SH-SY5Y (cell line): ENCODE results near the gene ISLR2.

Experiments
- GATA2 ChIP-seq: IDR thresholded peaks from 2 replicates; pipeline ENCODE4 v1.6.1; 2011; ENCODE audit warnings: mild to moderate bottlenecking, low read depth, low read length
- GATA3 ChIP-seq: IDR thresholded peaks from 2 replicates; pipeline ENCODE4 v1.6.1; 2011; ENCODE audit warnings: low read depth, mild to moderate bottlenecking, low read length, moderate library complexity

Gene ISLR2

DNA sequence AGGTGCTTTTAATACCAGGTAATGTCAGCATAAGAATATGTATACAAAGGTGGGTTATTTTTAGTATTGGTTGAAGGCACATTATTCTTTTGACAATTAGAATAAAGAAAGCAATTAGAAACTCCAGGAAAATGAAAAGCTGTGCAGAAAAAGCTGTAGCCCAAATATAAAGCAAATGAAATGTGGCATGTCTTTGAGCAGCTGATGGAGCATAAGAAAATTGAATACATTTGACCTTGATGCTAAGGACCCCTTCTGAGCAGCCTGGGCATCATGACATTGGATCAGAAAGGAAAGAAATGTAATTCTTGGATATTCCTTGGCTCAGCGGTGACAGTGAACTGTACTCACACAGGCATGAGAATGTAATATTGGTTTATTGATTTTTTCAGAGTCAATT lies 35.1 kb downstream of the ISLR2 start:
- TF ChIP-seq GATA2 (no peak), GATA3 (no peak)

DNA sequence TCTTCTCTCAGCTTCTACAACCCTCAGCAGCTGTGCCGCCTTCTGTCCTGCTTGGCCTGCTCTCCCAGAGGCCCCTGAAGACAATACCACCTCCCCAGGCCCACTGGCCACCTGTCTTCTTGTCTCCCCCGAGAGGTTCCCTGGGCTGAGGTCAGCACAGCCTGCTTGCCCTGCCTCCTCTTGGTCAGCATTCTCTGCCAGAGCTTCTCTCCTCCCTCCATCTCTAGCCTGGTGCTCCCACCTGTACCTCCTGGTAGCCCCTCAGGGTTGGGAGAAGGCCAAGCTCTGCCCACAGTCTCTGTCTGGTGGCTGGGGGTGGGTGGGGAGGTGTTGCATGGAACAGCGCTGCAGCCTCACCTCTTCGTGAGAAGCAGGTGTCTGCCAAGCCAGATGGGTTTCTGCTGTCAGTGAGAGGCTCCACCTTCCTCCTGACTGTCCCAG lies 37.5 kb downstream of the ISLR2 start:
- TF ChIP-seq GATA2 (no peak), GATA3 (no peak)

DNA sequence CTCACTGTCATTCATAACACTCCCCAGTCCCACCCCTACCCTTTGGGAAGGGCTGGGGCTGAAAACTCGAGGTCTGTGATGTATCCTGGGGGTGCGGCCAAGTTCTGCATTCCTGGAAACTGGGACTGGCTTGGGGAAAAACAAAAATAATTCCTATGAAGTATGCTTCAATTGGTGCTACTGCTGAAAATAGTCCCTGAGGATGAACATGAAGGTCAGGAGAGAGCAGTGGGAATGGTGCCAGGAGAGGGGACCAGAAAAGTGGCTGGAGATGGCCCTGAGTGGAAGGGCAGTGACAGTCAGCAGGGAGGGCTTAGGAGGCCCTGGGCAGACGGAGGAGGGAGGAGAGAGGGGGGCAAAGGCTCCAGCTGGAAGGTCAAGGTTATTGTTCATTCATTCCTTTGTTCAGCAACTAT lies 38.3 kb downstream of the ISLR2 start:
- TF ChIP-seq GATA3: no peak
- TF ChIP-seq GATA2: no peak

DNA sequence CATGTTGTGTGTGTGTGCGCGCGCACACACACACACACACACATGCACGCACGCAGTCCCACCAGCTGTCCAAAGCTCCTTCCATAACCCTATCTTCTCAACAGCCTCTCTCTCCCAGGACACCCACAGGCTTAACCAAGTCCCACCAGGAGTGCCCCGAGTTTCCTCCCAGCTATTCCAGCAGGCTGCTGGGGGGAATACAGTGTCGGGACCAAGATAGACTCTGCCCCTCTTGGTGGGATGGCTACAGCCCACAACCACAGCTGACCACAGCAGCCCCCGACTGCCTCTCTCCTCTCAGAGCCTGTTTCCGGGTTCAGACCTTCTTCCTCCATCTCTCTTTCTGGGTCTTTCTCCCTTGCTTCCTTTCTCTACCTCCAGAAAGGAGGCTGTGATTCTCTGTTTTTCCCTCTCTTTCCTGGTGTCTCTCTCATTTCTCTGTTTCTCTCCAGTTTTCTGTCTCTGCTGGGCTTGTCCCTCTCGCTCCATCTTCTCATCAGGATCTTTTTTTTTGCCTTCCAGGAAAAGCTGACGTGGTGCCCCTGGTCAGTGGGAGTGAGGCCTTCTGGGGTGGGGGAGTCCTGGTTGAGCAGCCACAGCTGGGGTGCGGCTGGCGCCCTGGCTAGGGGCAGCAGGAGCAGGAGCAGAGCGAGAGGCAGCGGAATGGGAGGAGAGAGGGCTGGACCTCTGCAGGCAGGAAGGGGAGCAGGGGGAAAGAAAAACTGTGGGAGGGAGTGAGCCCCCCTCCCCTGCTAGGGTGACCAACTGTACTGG lies 39.9 kb downstream of the ISLR2 start:
- TF ChIP-seq GATA3 (no peak), GATA2 (no peak)

DNA sequence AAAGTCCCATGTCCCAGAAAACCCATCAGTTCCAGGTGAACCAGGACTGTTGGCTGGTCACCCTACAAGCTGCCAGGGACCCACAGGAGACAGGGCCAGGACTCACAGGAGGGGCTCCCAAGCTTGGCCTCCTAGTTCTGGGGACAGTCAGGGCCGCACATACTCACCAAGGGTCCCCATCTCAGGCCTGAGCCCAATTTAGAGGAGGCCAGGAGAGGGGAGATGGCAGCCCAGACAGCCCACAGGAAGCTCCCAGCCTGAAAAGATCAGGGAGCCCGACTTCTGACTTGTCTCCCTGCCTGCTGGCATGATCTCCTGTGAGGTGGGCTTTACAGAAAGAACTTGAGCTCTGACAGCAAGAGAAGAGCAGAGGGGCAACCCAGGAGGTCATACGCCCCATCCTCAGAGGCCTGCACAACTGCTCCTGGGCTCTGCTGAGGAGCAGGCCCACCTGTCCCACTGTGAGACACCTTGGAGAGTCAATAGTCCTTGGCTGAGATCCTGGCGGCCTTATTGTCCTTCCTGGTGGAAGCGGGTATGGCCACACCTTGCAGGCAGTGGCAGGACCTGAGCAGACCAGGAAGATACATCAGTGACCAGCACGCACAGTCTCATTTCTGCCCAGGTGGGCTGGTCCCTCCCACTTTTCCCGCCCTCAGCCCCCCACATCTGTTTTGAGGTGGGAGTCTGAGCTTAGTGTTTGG lies 40.6 kb downstream of the ISLR2 start:
- TF ChIP-seq GATA2: no peak
- no peak for TF ChIP-seq GATA3

DNA sequence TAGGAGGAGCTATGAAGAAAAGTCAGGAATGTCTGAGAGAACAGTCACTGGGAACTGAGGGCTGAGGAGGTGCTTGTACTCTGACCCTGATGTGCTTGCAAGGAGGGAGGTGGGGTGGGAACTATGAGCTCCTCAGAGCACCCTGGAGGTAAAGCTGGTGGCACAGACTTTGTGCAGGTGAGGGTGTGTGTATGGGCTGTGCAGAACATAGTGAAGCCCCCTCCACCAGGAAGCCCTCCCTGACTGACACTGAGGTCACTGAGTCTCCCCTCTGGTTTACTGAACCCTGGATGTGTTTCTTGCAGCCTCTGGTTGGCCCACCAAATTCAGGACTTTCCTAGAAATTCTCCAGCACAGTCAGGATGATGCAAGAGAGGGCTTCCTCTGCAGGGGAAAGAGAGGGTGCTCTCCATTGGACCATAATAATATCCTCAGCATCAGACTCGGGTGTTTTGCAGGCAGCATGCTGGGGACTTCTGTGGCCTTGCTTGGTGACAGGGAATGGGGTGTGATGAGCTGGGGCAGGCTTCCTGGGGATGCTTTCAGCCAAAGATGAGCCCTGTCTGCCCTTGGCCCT lies 41.7 kb downstream of the ISLR2 start:
- no peak for TF ChIP-seq GATA2
- no peak for TF ChIP-seq GATA3

DNA sequence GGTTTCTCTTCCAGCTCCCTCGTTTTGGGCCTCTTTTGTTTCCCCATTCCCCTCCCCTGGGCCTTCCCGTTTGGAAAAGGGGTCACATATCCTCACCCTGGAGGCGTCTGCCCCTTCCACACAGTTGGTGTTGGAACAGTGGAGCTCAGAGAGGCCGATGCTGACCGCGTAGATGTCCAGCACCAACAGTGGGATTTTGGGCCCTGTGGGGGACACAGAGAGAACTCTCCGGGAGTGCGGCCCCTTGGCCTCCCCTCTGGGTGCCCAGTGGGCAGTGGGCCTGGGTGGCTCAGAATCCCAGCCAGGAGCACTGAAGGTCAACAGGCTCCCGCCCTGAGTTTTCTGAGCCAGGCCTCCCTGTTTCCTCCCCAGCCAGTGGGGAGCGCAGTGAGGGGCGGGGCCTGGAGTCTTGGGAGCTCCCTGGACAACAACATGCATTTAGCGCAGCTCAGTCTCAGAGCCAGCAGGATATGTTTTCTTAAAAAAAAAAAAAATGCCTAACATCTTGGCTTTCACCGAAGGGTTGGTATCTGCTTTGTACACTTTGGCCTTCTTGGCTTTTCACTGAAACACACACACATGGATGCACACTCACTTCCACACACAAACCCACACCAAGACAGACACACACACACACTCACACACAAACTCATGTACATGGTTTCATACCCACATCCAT lies 42.5 kb downstream of the ISLR2 start:
- TF ChIP-seq GATA2: no peak
- TF ChIP-seq GATA3: no peak

DNA sequence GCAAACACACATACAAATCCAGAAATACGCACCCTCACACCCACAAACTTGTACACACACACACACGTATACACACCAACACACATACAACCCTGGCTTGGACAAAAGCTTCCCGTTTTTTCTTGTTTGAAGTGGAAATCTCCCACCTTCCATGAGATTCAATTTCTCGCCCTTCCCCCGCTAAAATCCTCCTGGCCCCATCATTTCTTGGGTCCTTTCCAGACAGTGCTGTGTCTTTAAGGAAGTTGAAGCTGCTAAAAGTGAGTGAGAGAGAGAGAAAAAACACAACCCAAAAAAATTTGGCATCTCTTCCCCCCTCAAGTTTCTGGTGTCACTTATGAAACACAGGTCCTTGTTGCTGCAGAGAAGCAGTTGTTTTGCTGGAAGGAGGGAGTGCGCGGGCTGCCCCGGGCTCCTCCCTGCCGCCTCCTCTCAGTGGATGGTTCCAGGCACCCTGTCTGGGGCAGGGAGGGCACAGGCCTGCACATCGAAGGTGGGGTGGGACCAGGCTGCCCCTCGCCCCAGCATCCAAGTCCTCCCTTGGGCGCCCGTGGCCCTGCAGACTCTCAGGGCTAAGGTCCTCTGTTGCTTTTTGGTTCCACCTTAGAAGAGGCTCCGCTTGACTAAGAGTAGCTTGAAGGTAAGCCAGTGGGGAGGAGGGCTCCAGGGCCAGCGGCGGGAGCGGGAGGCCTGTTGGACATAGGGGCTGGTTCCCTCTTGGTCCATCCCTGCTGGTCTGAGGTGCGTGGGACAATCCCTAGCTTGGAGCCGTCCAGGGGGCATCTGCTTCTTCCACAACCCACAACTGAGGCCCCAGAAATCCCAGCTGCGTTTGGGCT lies 43.2 kb downstream of the ISLR2 start, which contains the start of gene ISLR:
ISLR (plus strand) TSS at position 331 of the 839 bp plus-strand sequence. CDS start 1,149 bp downstream, outside the sequence.
- TF ChIP-seq GATA2 (no peak), GATA3 (no peak)

DNA sequence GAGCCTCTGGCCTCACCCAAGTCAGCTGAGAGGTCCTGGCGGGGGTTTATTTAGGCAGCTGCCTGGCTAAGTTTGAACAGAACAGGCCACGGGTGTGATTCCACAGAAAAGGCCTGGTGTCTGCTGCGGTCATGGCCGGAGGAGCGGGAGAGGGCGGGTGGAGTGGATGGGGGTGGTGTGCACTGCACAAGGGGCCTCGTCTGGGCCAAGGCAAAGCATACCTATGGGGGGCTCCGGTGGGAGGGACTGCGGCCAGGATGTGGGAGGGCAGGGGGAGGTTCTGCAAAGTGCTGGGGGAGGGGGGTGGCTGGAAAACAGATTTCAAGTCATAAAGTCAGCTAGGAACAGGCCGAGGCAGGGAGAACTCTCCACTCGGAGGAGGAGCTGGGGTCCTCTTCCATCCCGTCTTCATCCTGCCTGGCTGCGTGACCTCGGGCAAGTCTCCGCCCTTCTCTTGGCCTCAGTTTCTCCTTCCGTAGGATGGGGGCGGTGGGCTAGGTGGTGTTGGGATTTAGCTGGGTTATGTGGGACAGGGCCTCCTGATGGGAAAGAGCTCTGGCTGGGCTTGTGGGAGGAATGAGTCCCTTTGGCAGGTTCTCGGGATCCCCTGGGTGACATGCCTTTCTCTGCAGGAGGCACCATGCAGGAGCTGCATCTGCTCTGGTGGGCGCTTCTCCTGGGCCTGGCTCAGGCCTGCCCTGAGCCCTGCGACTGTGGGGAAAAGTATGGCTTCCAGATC lies 44.0 kb downstream of the ISLR2 start:
- no peak for TF ChIP-seq GATA2
- no peak for TF ChIP-seq GATA3

DNA sequence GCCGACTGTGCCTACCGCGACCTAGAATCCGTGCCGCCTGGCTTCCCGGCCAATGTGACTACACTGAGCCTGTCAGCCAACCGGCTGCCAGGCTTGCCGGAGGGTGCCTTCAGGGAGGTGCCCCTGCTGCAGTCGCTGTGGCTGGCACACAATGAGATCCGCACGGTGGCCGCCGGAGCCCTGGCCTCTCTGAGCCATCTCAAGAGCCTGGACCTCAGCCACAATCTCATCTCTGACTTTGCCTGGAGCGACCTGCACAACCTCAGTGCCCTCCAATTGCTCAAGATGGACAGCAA lies 44.5 kb downstream of the ISLR2 start:
- TF ChIP-seq GATA3 (no peak), GATA2 (no peak)

DNA sequence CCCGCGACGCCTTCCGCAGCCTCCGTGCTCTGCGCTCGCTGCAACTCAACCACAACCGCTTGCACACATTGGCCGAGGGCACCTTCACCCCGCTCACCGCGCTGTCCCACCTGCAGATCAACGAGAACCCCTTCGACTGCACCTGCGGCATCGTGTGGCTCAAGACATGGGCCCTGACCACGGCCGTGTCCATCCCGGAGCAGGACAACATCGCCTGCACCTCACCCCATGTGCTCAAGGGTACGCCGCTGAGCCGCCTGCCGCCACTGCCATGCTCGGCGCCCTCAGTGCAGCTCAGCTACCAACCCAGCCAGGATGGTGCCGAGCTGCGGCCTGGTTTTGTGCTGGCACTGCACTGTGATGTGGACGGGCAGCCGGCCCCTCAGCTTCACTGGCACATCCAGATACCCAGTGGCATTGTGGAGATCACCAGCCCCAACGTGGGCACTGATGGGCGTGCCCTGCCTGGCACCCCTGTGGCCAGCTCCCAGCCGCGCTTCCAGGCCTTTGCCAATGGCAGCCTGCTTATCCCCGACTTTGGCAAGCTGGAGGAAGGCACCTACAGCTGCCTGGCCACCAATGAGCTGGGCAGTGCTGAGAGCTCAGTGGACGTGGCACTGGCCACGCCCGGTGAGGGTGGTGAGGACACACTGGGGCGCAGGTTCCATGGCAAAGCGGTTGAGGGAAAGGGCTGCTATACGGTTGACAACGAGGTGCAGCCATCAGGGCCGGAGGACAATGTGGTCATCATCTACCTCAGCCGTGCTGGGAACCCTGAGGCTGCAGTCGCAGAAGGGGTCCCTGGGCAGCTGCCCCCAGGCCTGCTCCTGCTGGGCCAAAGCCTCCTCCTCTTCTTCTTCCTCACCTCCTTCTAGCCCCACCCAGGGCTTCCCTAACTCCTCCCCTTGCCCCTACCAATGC lies 45.1 kb downstream of the ISLR2 start:
- TF ChIP-seq GATA3: no peak
- no peak for TF ChIP-seq GATA2

DNA sequence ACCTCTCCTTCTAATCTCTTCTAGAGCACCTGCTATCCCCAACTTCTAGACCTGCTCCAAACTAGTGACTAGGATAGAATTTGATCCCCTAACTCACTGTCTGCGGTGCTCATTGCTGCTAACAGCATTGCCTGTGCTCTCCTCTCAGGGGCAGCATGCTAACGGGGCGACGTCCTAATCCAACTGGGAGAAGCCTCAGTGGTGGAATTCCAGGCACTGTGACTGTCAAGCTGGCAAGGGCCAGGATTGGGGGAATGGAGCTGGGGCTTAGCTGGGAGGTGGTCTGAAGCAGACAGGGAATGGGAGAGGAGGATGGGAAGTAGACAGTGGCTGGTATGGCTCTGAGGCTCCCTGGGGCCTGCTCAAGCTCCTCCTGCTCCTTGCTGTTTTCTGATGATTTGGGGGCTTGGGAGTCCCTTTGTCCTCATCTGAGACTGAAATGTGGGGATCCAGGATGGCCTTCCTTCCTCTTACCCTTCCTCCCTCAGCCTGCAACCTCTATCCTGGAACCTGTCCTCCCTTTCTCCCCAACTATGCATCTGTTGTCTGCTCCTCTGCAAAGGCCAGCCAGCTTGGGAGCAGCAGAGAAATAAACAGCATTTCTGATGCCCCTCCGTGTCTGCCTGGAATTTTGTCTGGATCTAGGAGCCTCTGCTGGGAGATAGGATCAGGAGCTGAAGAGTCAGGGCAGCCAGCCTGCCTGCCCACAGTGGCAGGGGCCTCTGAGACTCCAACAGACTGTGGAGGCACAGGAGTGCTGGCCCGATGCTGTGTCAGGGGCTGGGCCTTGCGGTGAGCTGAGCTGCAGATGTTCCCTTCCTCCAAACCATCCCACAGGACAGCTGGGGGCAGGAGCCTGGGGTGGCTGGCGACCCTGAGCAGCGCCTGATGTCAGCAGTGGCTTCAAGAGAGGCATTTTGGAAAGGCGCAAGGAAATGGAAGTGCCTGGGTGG lies 46.2 kb downstream of the ISLR2 start:
- TF ChIP-seq GATA3 (no peak; the same call in 1 of the 2 replicates), GATA2 (peak; percentile 89)
